ENCODE measurements around the gene ENDOG.
A peak's percentile ranks its signal among the peaks of the same experiment; 100 is the strongest.
"Not testable (repeated sequence)": the region's sequence is repeated elsewhere in the genome, so short reads cannot be mapped to it uniquely, and the experiment has no call there.

Gene ENDOG

GRCh38 chr9:128818099-128818838, at the start of gene ENDOG:
Gene ENDOG, plus strand, starts transcription at chr9:128818500. Its CDS starts 185 bp downstream, at chr9:128818685.
- DNase-seq: peak; percentile 100

- DNase-seq: no peak
These were observed 49.7 kb upstream of the ENDOG start for GRCh38 chr9:128768606-128769005.

GRCh38 chr9:128770286-128771030, 47.8 kb upstream of the ENDOG start:
- DNase-seq: no peak

- peak; percentile 46 for DNase-seq
These were observed 47.1 kb upstream of the ENDOG start for GRCh38 chr9:128771094-128771721.

- peak; percentile 97 for DNase-seq
These were observed 46.4 kb upstream of the ENDOG start, which contains the start of gene ZER1 for GRCh38 chr9:128771745-128772519. Gene ZER1, minus strand, starts transcription at chr9:128771927. Its CDS starts 16,362 bp downstream, at chr9:128755565.

- DNase-seq: no peak
These were observed 45.3 kb upstream of the ENDOG start for GRCh38 chr9:128773049-128773448.

- no peak for DNase-seq
These were observed 43.5 kb upstream of the ENDOG start for GRCh38 chr9:128774804-128775203.

GRCh38 chr9:128780093-128780492, 38.2 kb upstream of the ENDOG start:
- DNase-seq: not testable (repeated sequence)

GRCh38 chr9:128781187-128782070, 36.9 kb upstream of the ENDOG start:
- peak; percentile 62 for DNase-seq

GRCh38 chr9:128782669-128783068, 35.6 kb upstream of the ENDOG start:
- DNase-seq: no peak

GRCh38 chr9:128785427-128785826, 32.9 kb upstream of the ENDOG start:
- no peak for DNase-seq

- DNase-seq: peak; percentile 94
These were observed 31.4 kb upstream of the ENDOG start, which contains the start of gene TBC1D13 for GRCh38 chr9:128786681-128787601. Gene TBC1D13, plus strand, starts transcription at chr9:128787253. Its CDS starts 101 bp downstream, at chr9:128787354.

- peak; percentile 70 for DNase-seq
These were observed 30.6 kb upstream of the ENDOG start for GRCh38 chr9:128787659-128788058.

GRCh38 chr9:128788445-128788844, 29.9 kb upstream of the ENDOG start:
- no peak for DNase-seq

GRCh38 chr9:128790536-128790935, 27.8 kb upstream of the ENDOG start:
- no peak for DNase-seq

- no peak for DNase-seq
These were observed 26.2 kb upstream of the ENDOG start for GRCh38 chr9:128792134-128792533.

- DNase-seq: no peak
These were observed 25.2 kb upstream of the ENDOG start for GRCh38 chr9:128792978-128793686.

GRCh38 chr9:128794961-128795360, 23.3 kb upstream of the ENDOG start:
- DNase-seq: not testable (repeated sequence)

GRCh38 chr9:128798896-128799295, 19.4 kb upstream of the ENDOG start:
- DNase-seq: no peak

- DNase-seq: no peak
These were observed 18.2 kb upstream of the ENDOG start for GRCh38 chr9:128800061-128800460.

All from RPMI8226 (cell line).